Measurements from ENCODE around the gene TXNRD2.

TXNRD2 gene

GRCh38 chr22:19904935-19905334 is 36.7 kb downstream of the TXNRD2 start:
- DNase-seq (ENCODE audit: low read depth in 2 of 2) = no peak

GRCh38 chr22:19904174-19904856 is 37.3 kb downstream of the TXNRD2 start:
- DNase-seq (ENCODE audit: low read depth in 2 of 2) = no peak

GRCh38 chr22:19903513-19903912 is 38.1 kb downstream of the TXNRD2 start:
- DNase-seq (ENCODE audit: low read depth in 2 of 2) = no peak

- no peak for DNase-seq (ENCODE audit: low read depth in 2 of 2)
Measured at GRCh38 chr22:19903031-19903430, 38.6 kb downstream of the TXNRD2 start.

GRCh38 chr22:19902245-19902715 is 39.3 kb downstream of the TXNRD2 start:
- no peak for DNase-seq (ENCODE audit: low read depth in 2 of 2)

GRCh38 chr22:19901577-19902244 is 39.9 kb downstream of the TXNRD2 start:
- DNase-seq (ENCODE audit: low read depth in 2 of 2) = no peak

GRCh38 chr22:19900707-19901436 is 40.7 kb downstream of the TXNRD2 start:
- DNase-seq (ENCODE audit: low read depth in 2 of 2) = no peak

- DNase-seq (ENCODE audit: low read depth in 2 of 2) = no peak
Measured at GRCh38 chr22:19898831-19899567, 42.6 kb downstream of the TXNRD2 start.

GRCh38 chr22:19898145-19898544 is 43.5 kb downstream of the TXNRD2 start:
- no peak for DNase-seq (ENCODE audit: low read depth in 2 of 2)

GRCh38 chr22:19897726-19898125 is 43.9 kb downstream of the TXNRD2 start:
- DNase-seq (ENCODE audit: low read depth in 2 of 2) = no peak

- DNase-seq (ENCODE audit: low read depth in 2 of 2) = no peak
Measured at GRCh38 chr22:19896665-19897355, 44.8 kb downstream of the TXNRD2 start.

GRCh38 chr22:19895160-19895849 is 46.3 kb downstream of the TXNRD2 start:
- no peak for DNase-seq (ENCODE audit: low read depth in 2 of 2)

GRCh38 chr22:19893363-19893762 is 48.3 kb downstream of the TXNRD2 start:
- DNase-seq (ENCODE audit: low read depth in 2 of 2) = no peak

- no peak for DNase-seq (ENCODE audit: low read depth in 2 of 2)
Measured at GRCh38 chr22:19892925-19893324, 48.7 kb downstream of the TXNRD2 start.

- no peak for DNase-seq (ENCODE audit: low read depth in 2 of 2)
Measured at GRCh38 chr22:19892257-19892879, 49.2 kb downstream of the TXNRD2 start.

GRCh38 chr22:19891317-19892256 is 50.0 kb downstream of the TXNRD2 start:
- DNase-seq (ENCODE audit: low read depth in 2 of 2) = peak; percentile 47 to 66

GRCh38 chr22:19890502-19891316 is 50.9 kb downstream of the TXNRD2 start:
- DNase-seq (ENCODE audit: low read depth in 2 of 2) = no peak

GRCh38 chr22:19889951-19890350 is 51.7 kb downstream of the TXNRD2 start:
- no peak for DNase-seq (ENCODE audit: low read depth in 2 of 2)
